Stimulated activated CD8-positive, alpha-beta memory T cell treated with anti-CD3 and anti-CD28 coated beads, Interleukin-7, amount 100 ng/mL, for 24 hours (primary cell): ENCODE measurements around the gene IFITM5.
"Not testable (repeated sequence)": the region's sequence is repeated elsewhere in the genome, so short reads cannot be mapped to it uniquely, and the experiment has no call there.

Source experiments
- DNase-seq: peaks from one replicate; pipeline ENCODE4 v3.0.0-alpha.2; 2020; ENCODE audit warnings: low read depth

IFITM5 gene

GRCh38 chr11:295351-296170 lies 3.8 kb downstream of the IFITM5 start:
- DNase-seq = no peak

GRCh38 chr11:294780-295179 lies 4.5 kb downstream of the IFITM5 start:
- DNase-seq = no peak

DNA sequence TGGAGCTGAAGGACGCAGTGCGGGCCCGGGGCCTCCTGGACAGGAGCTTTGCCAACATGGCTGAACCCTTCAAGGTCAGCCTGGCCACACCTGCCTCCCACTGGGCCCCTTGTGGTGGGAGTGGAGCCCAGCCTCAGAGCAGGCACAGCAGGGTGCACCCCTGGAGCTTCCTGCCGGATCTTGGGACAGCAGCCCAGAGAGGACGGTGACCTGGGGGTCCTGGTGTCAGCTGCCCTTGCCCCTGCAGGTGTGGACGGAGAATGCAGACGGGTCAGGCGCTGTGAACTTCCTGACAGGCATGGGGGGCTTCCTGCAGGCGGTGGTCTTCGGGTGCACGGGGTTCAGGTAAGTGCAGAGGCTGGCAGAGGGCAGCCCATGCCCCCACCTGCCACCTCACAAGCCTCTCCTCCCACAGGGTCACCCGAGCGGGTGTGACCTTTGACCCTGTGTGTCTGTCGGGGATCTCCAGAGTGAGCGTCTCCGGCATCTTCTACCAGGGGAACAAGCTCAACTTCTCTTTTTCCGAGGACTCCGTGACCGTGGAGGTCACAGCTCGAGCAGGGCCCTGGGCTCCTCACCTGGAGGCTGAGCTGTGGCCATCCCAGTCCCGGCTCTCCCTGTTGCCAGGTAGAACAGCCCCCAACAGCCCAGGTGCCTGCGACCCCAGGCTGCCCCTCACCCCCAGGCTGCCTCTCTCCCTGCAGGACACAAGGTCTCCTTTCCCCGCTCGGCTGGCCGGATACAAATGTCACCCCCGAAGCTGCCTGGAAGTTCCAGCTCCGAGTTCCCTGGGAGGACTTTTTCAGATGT lies 5.3 kb downstream of the IFITM5 start:
- no peak for DNase-seq

DNA sequence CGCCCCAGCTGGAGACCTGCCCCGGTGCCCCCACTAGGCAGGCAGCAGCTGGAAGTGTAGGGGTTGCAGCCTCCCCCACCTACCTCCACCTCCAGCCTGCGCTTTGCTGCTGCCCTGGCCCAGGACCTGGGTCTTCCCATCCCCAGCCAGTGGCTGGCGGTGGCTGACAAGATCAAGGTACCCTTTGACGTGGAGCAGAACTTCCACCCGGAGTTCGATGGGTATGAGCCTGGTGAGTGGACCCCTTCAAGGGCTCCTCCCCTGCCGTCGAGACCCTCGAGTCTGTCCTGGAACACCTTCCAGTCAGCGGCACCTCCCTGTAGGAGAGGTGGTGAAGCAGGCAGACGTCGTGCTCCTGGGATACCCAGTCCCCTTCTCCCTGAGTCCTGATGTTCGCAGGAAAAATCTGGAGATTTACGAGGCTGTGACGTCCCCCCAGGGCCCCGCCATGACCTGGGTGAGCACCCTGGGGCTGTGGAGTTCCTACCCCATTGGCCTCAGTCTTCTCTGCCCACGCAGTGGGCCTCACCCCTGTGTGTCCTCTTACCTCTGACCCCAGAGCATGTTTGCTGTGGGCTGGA lies 6.0 kb downstream of the IFITM5 start:
- DNase-seq = no peak

DNA sequence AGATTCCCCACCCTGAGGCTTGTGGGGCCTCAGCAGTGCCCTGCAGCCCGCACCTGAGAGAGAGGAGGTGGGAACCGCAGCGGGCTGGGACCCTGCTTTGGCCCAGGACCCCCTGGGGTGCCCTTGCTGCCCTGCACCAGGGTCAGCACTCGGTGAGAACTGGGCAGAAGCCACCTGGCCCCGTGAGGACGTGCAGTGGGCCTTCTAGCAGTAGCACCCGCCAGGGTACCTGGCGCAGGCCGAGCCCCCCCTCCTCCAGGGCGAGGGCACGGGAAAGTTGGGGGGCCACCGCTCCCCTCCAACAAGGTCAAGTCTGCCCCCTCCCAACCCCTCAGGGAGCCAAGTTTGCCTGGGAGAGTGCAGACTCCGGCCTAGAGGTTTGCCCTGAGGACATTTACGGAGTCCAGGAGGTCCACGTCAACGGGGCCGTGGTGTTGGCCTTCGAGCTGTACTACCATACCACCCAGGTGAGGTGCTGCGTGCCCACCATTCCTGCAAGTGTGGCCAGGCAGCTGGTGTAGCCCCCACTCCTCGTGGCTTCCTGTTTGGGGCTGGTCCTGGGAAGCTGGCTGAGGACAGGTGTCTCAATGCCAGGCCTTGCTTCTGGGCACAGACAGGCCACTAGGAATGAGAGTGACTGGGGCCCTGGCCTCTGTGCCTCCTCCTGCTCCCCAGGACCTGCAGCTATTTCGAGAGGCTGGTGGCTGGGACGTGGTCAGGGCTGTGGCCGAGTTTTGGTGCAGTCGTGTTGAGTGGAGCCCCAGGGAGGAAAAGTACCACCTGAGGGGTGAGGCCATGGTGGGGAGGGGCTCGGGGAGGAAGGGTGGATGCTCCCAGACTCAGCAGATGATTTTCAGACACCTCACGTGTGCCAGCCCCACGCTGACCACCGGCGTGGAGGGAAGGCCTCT lies 6.9 kb downstream of the IFITM5 start:
- no peak for DNase-seq

DNA sequence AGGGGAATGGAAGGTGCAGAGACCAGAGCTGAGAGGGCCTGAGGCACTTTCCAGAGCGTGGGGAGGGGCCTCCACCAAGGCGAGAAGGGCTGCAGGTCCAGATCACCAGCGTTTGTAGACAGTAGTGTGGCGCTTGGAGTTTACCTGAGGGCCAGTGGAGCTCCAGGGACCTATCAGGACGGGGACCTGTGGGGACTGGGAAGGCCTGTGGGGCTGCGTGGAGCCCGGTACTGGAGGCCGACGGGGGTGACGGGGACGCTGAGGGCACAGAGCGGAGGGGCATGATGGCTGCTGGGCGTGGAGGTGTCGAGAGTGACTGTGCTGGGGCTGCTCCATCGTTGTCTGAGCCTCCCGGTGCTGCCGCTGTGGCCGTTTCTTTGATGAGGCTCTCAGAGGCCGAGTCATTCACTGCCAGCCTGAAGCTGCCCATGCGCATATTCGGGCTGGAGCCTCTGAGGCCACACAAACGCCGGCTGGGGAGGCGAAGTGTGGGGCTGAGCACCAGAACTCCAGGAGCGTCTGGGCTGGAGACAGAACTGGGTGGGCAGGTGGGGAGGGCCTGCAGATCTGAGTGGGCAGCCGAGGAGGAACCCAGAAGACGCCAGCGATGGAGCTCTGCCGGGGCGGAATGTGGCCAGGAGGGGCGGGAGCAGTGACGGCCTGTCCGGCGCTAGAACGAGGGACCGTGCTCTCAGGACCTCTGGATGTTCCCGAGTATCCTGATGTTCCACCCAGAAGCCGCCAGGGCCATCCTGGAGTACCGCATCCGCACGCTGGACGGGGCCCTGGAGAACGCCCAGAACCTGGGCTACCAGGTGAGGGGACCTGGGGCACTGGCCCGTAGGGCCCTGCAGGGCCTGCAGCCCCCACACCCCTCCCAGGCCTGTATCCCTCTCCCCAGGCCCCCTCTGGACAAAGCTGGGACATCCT lies 7.8 kb downstream of the IFITM5 start:
- no peak for DNase-seq

DNA sequence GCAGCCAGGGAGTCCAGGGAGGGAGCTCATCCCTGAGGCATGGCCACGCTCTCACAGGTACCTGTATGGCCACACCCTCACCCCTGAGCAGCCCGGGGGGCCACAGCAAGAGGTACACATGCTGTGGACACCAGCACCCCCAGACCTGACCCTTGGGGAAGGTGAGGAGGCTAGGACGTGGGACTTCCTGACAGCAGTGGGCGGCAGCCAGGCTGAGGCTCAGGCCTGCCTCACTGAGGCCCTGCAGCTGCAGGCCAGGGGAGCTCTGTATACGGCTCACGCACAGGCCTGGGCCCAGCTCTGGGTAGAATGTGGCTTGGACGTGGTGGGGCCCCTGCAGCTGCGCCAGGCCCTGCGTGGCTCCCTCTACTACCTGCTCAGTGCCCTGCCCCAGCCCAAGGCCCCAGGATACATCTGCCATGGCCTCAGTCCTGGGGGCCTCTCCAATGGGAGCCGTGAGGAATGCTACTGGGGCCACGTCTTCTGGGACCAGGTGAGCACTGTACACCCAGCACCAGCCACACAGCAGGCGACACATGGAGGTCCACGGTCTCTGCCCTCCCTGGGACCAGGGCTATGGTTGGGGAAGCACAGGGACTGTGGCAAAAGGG lies 8.6 kb downstream of the IFITM5 start:
- DNase-seq = no peak

DNA sequence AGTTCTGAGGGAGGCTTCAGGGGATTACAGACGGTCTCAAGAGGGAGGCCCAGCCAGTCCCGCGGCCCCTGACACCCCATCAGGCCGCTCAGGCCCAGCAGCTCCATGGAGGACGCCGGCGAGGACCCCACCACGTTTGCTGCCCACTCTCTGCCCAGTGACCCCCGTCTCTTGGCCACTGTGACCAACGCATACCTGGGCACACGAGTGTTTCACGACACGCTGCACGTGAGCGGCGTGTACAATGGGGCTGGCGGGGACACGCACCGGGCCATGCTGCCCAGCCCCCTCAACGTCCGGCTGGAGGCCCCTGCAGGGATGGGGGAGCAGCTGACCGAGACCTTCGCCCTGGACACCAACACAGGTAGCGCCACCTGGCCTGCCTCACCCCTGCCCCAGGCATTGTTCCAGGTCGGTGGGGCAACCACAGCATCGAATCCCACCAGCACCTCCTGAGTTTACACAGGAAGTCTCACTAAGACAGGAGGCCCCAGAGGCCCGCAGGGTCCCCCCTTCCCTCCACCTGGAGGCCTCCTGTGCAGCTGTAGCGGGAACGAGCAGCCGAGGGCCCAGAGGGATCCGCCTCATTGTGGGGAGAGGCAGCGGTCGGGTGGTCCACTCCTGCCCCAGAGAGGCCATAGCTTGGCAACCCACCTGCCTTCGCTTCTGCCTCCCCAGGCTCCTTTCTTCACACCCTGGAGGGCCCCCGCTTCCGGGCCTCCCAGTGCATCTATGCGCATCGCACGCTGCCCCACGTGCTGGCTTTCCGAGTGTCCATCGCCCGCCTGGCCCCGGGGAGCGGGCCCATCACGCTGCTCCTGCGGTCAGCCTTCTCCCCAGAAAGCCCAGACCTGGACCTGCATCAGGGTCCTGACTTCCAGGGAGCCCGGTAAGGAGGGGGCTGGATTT lies 9.4 kb downstream of the IFITM5 start:
- no peak for DNase-seq

- no peak for DNase-seq
Measured at GRCh38 chr11:289398-289711, 10.0 kb downstream of the IFITM5 start.

GRCh38 chr11:288478-289397 lies 10.6 kb downstream of the IFITM5 start, which contains the start of gene PGGHG:
PGGHG (plus strand) TSS chr11:289126; CDS start chr11:289817, 691 bp downstream.
- no peak for DNase-seq

DNA sequence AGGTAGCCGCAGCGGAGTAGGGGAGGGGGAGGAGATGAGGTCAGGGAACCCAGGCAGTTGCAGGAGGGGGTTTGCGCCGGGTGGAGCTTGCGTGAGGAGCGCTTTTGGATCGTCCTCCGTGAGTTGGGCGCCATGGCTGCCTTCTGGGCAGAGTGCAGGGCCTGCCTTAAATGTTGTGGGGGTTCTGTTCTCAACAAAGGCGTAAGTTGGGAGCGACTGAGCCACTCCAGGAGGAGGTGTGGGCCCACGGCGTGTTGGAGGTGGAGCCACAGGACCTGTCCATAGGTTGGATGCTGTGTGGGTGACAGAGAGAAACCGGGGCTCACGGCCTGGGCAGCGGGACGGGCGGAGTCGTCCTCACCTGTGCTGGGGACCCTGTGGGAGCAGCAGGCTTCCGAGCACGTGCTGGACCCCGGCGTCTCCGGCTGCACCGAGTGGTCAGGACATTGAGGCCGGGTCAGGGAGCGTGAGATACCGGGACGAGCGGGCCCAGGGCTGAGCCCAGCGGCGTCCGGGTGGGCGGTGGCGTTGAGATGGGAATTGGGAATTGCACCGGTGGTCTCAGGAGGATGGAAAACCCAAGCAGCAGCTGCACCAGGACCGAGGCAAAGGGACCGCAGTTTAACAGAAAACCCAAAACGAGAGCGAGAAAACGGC lies 11.4 kb downstream of the IFITM5 start:
- no peak for DNase-seq

DNA sequence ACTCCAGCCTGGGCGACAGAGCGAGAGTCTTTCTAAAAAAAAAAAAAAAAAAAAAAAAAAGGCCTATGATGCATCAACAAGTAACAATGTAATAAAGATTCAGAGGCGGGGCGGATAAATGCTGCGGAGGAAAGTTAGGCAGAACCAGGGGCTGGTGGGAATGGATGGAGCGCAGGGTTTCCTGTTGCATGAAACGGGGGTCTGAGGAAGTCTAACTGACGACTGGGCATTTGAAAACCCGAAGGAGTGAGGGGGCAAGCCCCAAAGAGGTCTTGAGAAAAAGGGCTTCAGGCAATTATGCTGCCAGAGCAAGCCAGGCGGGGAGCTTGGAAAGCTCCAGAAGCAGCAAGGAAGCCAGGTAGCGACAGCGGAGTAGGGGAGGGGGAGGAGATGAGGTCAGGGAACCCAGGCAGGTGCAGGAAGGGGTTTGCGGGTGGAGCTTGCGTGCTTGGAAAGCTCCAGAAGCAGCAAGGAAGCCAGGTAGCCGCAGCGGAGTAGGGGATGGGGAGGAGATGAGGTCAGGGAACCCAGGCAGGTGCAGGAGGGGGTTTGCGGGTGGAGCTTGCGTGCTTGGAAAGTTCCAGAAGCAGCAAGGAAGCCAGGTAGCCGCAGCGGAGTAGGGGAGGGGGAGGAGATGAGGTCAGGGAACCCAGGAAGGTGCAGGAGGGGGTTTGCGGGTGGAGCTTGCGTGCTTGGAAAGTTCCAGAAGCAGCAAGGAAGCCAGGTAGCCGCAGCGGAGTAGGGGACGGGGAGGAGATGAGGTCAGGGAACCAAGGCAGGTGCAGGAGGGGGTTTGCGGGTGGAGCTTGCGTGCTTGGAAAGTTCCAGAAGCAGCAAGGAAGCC lies 12.1 kb downstream of the IFITM5 start:
- not testable (repeated sequence) for DNase-seq

DNA sequence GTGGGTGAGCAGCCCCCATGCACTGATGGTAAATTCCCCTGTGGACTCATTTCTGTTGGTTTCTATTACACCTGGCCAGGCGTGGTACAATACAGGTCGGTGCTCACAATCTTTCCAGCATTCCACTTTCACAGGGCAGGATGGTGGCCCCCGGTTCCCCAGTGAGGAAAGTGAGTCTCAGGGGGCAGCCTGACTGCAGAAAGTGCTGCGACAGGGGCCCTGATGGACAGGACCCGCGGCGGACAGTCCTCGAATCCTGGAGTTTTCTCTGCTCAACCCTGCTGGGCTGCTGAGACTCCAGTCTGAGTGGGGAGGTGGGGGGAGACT lies 13.5 kb downstream of the IFITM5 start:
- no peak for DNase-seq

DNA sequence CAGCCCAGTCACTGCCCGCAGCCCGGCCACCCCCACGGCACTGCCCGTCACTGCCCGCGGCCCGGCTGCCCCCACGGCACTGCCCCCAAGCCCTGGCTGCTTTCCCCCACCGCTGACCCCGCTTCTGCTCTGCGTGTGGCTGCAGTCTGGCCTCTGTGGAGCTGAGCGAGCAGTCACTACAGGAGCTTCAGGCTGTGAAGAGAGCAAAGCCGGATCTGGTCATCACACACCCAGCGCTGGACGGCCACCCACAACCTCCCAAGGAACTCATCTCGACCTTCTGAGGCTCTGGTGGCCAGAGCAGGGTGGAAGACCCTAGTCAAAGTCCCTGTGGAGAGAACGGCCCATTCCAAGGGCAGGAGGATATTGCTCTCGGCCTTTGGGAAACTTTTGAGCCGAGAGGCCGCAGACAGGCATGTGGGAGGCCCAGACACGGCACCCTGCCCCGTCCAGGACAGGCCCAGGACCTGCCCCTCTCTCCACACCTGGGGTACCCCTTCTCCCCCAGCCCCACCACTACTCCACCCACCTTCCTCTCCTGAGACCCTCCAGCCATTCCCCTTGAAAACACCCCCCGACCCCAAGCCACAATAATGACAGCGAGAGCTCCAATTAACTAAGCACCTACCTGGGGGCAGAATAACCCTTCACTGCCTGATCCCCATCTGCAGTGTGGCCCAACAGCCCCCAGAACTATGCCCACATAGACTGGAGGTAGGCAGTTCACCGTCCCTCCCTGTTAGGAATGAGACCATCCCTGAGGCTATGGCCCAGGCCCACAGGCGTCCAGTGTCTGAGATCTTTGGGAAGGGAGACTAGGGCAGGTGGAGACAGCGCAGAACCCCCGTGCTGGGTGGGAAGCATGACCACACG lies 14.1 kb downstream of the IFITM5 start:
- DNase-seq = no peak

DNA sequence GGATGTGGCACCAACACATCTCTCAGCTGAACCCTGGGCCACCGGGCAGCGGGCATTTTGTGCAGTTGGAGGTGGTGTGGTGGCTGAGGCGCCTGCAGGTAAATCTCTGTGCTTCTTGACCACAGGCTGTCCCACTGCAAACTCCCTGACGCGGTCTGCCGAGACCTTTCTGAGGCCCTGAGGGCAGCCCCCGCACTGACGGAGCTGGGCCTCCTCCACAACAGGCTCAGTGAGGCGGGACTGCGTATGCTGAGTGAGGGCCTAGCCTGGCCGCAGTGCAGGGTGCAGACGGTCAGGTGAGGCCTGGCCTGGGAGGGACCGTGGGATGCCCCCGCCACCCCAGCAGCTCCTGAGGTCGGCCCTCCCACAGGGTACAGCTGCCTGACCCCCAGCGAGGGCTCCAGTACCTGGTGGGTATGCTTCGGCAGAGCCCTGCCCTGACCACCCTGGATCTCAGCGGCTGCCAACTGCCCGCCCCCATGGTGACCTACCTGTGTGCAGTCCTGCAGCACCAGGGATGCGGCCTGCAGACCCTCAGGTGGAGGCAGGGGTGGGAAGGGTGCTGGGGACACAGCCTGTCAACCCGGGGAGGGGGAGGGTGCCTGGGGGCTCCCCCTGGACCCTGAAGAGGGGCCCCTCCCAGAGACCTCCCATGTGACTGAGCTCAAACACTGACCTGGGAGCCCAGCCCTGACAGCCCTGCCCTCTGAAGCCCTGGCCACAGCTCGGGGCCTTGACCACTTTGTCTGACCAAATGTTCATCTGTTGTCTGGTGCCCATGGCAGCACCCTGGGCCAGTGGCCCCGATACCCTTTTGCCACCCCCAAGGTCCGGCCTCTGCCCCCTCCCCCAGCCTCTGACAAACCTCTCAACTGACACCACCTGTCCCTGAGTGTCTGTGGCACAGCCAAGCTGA lies 15.0 kb downstream of the IFITM5 start:
- DNase-seq = no peak
